ENCODE data around the gene HNMT. TPM values are rescaled to one million over a fixed set of nuclear protein-coding genes. Genes with fewer than 3 reads are reported as not detected.

HNMT gene
- total RNA-seq, 1 donor from 2014 or later = 1.1 TPM

GRCh38 chr2:137942833-137943677 is 21.2 kb upstream of the HNMT start:
- TF ChIP-seq CTCF (IDR thresholded peaks at IDR 0.05; ENCODE audit: insufficient read depth, low read length, severe bottlenecking) = no peak
- Histone ChIP-seq H3K4me3 (ENCODE audit: low read depth, low read length) (no peak overlapping the region), H3K36me3 (ENCODE audit: control insufficient read depth, insufficient read depth, low read length) (no peaks in the 10 kb centered on the region), H3K27me3 (ENCODE audit: control insufficient read depth, insufficient read depth, low read length) (no peaks in the 10 kb centered on the region)
- FAIRE-seq (no peak), DNase-seq (ENCODE audit: low read depth) (no peak)

GRCh38 chr2:137943678-137944347 is 20.5 kb upstream of the HNMT start:
- FAIRE-seq = no peak
- TF ChIP-seq CTCF (IDR thresholded peaks at IDR 0.05; ENCODE audit: insufficient read depth, low read length, severe bottlenecking) = no peak
- Histone ChIP-seq H3K27me3 (ENCODE audit: control insufficient read depth, insufficient read depth, low read length) (no peaks in the 10 kb centered on the region), H3K4me3 (ENCODE audit: low read depth, low read length) (no peak overlapping the region), H3K36me3 (ENCODE audit: control insufficient read depth, insufficient read depth, low read length) (no peaks in the 10 kb centered on the region)
- no peak for DNase-seq (ENCODE audit: low read depth)

- no peak for FAIRE-seq
Measured at GRCh38 chr2:137944714-137945113, 19.6 kb upstream of the HNMT start.

DNA sequence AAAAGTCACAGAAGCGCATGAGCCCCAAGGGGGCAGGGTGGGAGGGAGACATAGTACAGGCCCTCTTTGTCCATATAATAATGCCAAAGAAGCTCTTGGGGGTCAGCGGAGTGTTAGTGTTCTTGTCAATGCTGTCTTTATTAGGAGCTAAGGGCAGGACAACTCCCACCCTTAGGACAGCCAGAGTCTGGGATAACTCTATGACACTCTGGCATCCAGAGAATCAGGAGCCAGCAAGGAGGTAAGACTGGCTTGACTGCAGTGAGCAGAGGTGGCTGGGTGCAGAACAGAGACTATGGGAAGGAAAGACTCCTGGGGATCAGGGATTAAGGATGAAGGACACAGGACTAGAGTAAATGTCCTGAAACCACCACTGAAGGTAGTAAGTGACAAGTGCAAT is 19.0 kb upstream of the HNMT start:
- no peak for DNase-seq (ENCODE audit: low read depth)
- TF ChIP-seq CTCF (IDR thresholded peaks at IDR 0.05; ENCODE audit: insufficient read depth, low read length, severe bottlenecking) = no peak
- no peak for FAIRE-seq
- Histone ChIP-seq H3K4me3 (ENCODE audit: low read depth, low read length) (no peak overlapping the region), H3K36me3 (ENCODE audit: control insufficient read depth, insufficient read depth, low read length) (no peaks in the 10 kb centered on the region), H3K27me3 (ENCODE audit: control insufficient read depth, insufficient read depth, low read length) (no peaks in the 10 kb centered on the region)

More at GRCh38 chr2:137944714-137945113, 19.6 kb upstream of the HNMT start:
- Histone ChIP-seq H3K36me3 (ENCODE audit: control insufficient read depth, insufficient read depth, low read length) (no peaks in the 10 kb centered on the region), H3K4me3 (ENCODE audit: low read depth, low read length) (no peak overlapping the region), H3K27me3 (ENCODE audit: control insufficient read depth, insufficient read depth, low read length) (no peaks in the 10 kb centered on the region)
- TF ChIP-seq CTCF (IDR thresholded peaks at IDR 0.05; ENCODE audit: insufficient read depth, low read length, severe bottlenecking) = no peak
- no peak for DNase-seq (ENCODE audit: low read depth)

DNA sequence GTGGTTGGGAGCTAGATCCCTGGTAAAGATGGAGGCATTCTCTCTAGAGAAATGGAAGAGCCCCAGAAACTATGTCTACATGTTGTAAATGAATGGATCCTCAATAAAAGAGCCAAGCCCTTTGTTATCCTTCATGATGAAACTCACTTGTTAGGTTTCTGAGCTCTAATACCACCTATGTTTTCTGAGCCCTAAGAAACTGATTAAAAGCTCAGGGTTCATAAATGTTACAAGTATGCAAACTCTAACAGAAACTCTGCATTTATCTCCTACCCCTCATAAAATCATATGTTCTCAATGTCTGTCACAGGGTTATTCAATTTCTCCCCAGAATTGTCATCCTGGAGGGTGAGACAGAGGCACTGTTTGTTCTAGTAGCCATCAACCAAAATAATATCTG is 18.0 kb upstream of the HNMT start:
- Histone ChIP-seq H3K27me3 (ENCODE audit: control insufficient read depth, insufficient read depth, low read length) (no peaks in the 10 kb centered on the region), H3K36me3 (ENCODE audit: control insufficient read depth, insufficient read depth, low read length) (no peaks in the 10 kb centered on the region), H3K4me3 (ENCODE audit: low read depth, low read length) (no peak overlapping the region)
- no peak for DNase-seq (ENCODE audit: low read depth)
- TF ChIP-seq CTCF (IDR thresholded peaks at IDR 0.05; ENCODE audit: insufficient read depth, low read length, severe bottlenecking) = no peak
- FAIRE-seq = no peak

Data from bronchial epithelial cell (primary cell).